HepG2 (cell line): Measurements from ENCODE around the gene CNEP1R1. TPM values are rescaled to one million over a fixed set of nuclear protein-coding genes. Genes with fewer than 3 reads are reported as not detected.

Experiments
- CCDC6 ChIP-seq: sonication (generic); formaldehyde crosslinking; IDR thresholded peaks from 2 replicates; pipeline ENCODE4 v1.8.1; 2022; ENCODE audit warnings: mild to moderate bottlenecking, missing genetic modification reagents, moderate library complexity
- DDIT3 ChIP-seq: sonication (generic); formaldehyde crosslinking; IDR thresholded peaks from 2 replicates; pipeline ENCODE4 v1.4.0; 2020; ENCODE audit warnings: mild to moderate bottlenecking, missing genetic modification reagents
- EP300 ChIP-seq, 3 experiments: sonication (generic) in 1 of 3; formaldehyde crosslinking in 1 of 3; IDR thresholded peaks; 2 replicates each; pipeline versions ENCODE4 v1.5.1 to v1.6.1; 2011 to 2020; ENCODE audit warnings: low read depth in 2 of 3, low read length in 2 of 3, borderline replicate concordance in 1 of 3, improper control_type of control experiment in 1 of 3, mild to moderate bottlenecking in 1 of 3, missing genetic modification reagents in 1 of 3, moderate library complexity in 1 of 3
- HINFP ChIP-seq: sonication (generic); formaldehyde crosslinking; IDR thresholded peaks from 2 replicates; pipeline ENCODE4 v1.4.0; 2020; ENCODE audit warnings: low read depth, mild to moderate bottlenecking, missing genetic modification reagents
- KAT7 ChIP-seq: IDR thresholded peaks from 2 replicates; pipeline ENCODE4 v1.6.1; 2018; ENCODE audit warnings: borderline replicate concordance, missing compliant biosample characterization
- KDM3A ChIP-seq: IDR thresholded peaks from 2 replicates; pipeline ENCODE4 v1.6.1; 2018; ENCODE audit warnings: low read depth, missing compliant biosample characterization
- SETDB1 ChIP-seq: sonication (generic); formaldehyde crosslinking; IDR thresholded peaks from 2 replicates; pipeline ENCODE4 v1.5.1; 2020; ENCODE audit warnings: missing genetic modification reagents, mild to moderate bottlenecking, borderline replicate concordance
- SIX4 ChIP-seq: sonication (generic); formaldehyde crosslinking; IDR thresholded peaks from 2 replicates; pipeline ENCODE4 v1.4.0; 2020; ENCODE audit warnings: missing genetic modification reagents
- TFDP1 ChIP-seq: IDR thresholded peaks from 2 replicates; pipeline ENCODE4 v1.6.1; 2016; ENCODE audit warnings: missing compliant biosample characterization, missing genetic modification reagents, borderline replicate concordance
- THAP8 ChIP-seq: sonication (generic); formaldehyde crosslinking; IDR thresholded peaks from 2 replicates; pipeline ENCODE4 v1.5.1; 2020; ENCODE audit warnings: missing genetic modification reagents, mild to moderate bottlenecking, borderline replicate concordance
- ZNF431 ChIP-seq: sonication (generic); formaldehyde crosslinking; IDR thresholded peaks from 2 replicates; pipeline ENCODE4 v1.9.0; 2022; ENCODE audit warnings: missing genetic modification reagents, low read depth, mild to moderate bottlenecking, borderline replicate concordance
- ZNF563 ChIP-seq: sonication (generic); formaldehyde crosslinking; IDR thresholded peaks from 2 replicates; pipeline ENCODE4 v1.8.0; 2022; ENCODE audit warnings: mild to moderate bottlenecking, moderate library complexity, missing genetic modification reagents
- ZNF616 ChIP-seq: sonication (generic); formaldehyde crosslinking; IDR thresholded peaks from 2 replicates; pipeline ENCODE4 v1.5.0; 2020; ENCODE audit warnings: low read depth, mild to moderate bottlenecking, missing genetic modification reagents
- ZNF703 ChIP-seq: sonication (generic); formaldehyde crosslinking; IDR thresholded peaks from 2 replicates; pipeline ENCODE4 v1.5.1; 2020; ENCODE audit warnings: missing genetic modification reagents, mild to moderate bottlenecking, moderate library complexity, borderline replicate concordance
- polyA plus RNA-seq, 8 experiments: library from polyadenylated mRNA; depleted of rRNA in 3 of 8; stranded (reverse) in 7 of 8; unstranded in 1 of 8; fragments of >200 nt; fragmentation: Illumina TruSeq in 4 of 8; extraction: Trizol in 4 of 8; gene quantifications; 2 replicates each; pipeline versions ENCODE4 v1.2.1 to v1.2.3, GENCODE V29; 2011 to 2016; ENCODE audit warnings: low read depth in 4 of 8, missing spikeins in 1 of 8, mixed read lengths in 1 of 8; ENCODE audit not compliant: insufficient read depth in 1 of 8
- total RNA-seq, 5 experiments: library from RNA; depleted of rRNA; stranded (reverse); fragments of >200 nt; fragmentation: Illumina TruSeq; extraction: Trizol; gene quantifications; 2 replicates each; pipeline ENCODE4 v1.2.3, GENCODE V29; 2016; ENCODE audit warnings: low read depth in 1 of 5
- TF ChIP-seq, protein P1 (sequence below): sonication (generic); formaldehyde crosslinking; IDR thresholded peaks from 2 replicates; pipeline ENCODE4 v1.8.0; 2022; ENCODE audit warnings: missing genetic modification reagents, mild to moderate bottlenecking, borderline replicate concordance
- TF ChIP-seq, protein P2 (sequence below): sonication (generic); formaldehyde crosslinking; IDR thresholded peaks from 2 replicates; pipeline ENCODE4 v1.4.0; 2020; ENCODE audit warnings: missing genetic modification reagents
- TF ChIP-seq, protein P3 (sequence below): sonication (generic); formaldehyde crosslinking; IDR thresholded peaks from 2 replicates; pipeline ENCODE4 v1.8.1; 2023; ENCODE audit warnings: mild to moderate bottlenecking, missing genetic modification reagents, borderline replicate concordance

CNEP1R1 gene
- total and polyA plus RNA-seq, 2 of the 13 experiments (the other 11 are each of a cell fraction or from before 2014, with no cell fraction given): 23.6 to 26.8 TPM

DNA sequence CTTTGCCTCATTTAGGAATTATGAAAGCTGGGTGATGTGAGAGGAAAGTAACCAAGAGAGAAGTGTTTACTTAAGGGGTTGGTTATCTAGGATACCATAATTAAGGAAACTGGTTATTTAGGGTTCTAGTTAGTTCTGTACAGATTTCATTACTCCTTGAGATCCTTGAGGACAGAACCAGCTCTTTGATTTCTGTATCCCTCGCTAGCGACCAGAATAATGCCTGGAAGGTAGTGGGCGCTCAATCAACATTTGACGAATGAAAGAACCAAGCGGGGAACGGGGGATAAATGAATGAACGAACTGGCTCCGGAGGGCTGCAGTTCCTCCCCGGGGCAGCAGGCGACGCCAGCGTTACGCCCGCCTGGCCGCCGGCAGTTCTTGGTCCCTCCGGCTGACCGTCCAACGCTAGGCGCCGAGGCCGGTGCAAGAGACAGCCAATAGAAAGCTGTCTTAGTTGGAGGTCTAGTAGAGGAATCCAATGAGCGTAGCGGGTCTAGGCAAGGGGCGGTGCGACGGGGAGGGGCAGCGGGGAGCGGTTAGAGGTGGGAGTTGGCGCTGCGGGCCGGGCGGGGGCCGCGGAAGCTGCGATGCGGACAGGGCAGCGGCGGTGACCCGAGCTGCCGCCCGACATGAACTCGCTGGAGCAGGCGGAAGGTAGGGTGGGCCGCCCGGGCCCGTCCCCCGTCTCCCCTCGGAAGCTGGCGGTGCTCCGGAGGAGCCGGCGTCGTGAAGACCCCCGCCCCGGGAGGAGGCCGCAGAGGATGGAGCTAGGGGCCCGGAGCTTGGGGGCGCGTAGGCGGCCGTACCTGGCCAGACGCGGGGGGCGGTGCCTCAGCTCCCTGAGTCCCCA is at the start of gene CNEP1R1 (continued):
- TF ChIP-seq EP300 (IDR thresholded peaks at IDR 0.05; ENCODE audit: low read depth in 2 of 2, low read length in 2 of 2) (peak; percentile 35 to 50; a peak in 2 of 4 replicates), EP300 (CRISPR knock-in tag; IDR thresholded peaks at IDR 0.05; ENCODE audit: borderline replicate concordance) (peak; percentile 65), ZNF431 (CRISPR knock-in tag) (peak; percentile 79; the same call in 1 of the 2 replicates), KAT7 (CRISPR knock-in tag) (peak; percentile 97; the same call in 1 of the 2 replicates), ZNF563 (CRISPR knock-in tag) (peak; percentile 72; the same call in 1 of the 2 replicates), HINFP (CRISPR knock-in tag) (0 out of 2 replicates have a peak, but pooled peaks have one; percentile 69), KDM3A (CRISPR knock-in tag) (peak; percentile 100), SETDB1 (CRISPR knock-in tag) (no peak), DDIT3 (CRISPR knock-in tag) (no peak), CCDC6 (CRISPR knock-in tag) (peak; percentile 23), SIX4 (CRISPR knock-in tag) (no peak), THAP8 (CRISPR knock-in tag) (0 out of 2 replicates have a peak, but pooled peaks have one; percentile 54), TFDP1 (CRISPR knock-in tag) (peak; percentile 73), ZNF616 (peak; percentile 41; the same call in 1 of the 2 replicates), ZNF703 (CRISPR knock-in tag) (peak; percentile 62; the same call in 1 of the 2 replicates)
- TF ChIP-seq, protein P1, sequence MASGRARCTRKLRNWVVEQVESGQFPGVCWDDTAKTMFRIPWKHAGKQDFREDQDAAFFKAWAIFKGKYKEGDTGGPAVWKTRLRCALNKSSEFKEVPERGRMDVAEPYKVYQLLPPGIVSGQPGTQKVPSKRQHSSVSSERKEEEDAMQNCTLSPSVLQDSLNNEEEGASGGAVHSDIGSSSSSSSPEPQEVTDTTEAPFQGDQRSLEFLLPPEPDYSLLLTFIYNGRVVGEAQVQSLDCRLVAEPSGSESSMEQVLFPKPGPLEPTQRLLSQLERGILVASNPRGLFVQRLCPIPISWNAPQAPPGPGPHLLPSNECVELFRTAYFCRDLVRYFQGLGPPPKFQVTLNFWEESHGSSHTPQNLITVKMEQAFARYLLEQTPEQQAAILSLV: peak; percentile 91
- TF ChIP-seq, protein P2, sequence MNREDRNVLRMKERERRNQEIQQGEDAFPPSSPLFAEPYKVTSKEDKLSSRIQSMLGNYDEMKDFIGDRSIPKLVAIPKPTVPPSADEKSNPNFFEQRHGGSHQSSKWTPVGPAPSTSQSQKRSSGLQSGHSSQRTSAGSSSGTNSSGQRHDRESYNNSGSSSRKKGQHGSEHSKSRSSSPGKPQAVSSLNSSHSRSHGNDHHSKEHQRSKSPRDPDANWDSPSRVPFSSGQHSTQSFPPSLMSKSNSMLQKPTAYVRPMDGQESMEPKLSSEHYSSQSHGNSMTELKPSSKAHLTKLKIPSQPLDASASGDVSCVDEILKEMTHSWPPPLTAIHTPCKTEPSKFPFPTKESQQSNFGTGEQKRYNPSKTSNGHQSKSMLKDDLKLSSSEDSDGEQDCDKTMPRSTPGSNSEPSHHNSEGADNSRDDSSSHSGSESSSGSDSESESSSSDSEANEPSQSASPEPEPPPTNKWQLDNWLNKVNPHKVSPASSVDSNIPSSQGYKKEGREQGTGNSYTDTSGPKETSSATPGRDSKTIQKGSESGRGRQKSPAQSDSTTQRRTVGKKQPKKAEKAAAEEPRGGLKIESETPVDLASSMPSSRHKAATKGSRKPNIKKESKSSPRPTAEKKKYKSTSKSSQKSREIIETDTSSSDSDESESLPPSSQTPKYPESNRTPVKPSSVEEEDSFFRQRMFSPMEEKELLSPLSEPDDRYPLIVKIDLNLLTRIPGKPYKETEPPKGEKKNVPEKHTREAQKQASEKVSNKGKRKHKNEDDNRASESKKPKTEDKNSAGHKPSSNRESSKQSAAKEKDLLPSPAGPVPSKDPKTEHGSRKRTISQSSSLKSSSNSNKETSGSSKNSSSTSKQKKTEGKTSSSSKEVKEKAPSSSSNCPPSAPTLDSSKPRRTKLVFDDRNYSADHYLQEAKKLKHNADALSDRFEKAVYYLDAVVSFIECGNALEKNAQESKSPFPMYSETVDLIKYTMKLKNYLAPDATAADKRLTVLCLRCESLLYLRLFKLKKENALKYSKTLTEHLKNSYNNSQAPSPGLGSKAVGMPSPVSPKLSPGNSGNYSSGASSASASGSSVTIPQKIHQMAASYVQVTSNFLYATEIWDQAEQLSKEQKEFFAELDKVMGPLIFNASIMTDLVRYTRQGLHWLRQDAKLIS (CRISPR knock-in tag): no peak
- TF ChIP-seq, protein P3, sequence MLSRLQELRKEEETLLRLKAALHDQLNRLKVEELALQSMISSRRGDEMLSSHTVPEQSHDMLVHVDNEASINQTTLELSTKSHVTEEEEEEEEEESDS (CRISPR knock-in tag): no peak
